HEK293 (cell line): Measurements from ENCODE around the gene RPP38.

ENCODE experiments used
- FEZF1 ChIP-seq: fragments of 450-650 bp; formaldehyde crosslinking; IDR thresholded peaks from 2 replicates; pipeline ENCODE4 v1.5.1; 2016; ENCODE audit warnings: missing biosample characterization, missing genetic modification characterization
- GFI1B ChIP-seq: fragments of 450-650 bp; formaldehyde crosslinking; IDR thresholded peaks from 2 replicates; pipeline ENCODE4 v1.5.1; 2016; ENCODE audit warnings: missing biosample characterization, missing genetic modification characterization
- KLF1 ChIP-seq: fragments of 450-650 bp; formaldehyde crosslinking; IDR thresholded peaks from 2 replicates; pipeline ENCODE4 v1.5.1; 2016; ENCODE audit warnings: missing biosample characterization, missing genetic modification characterization
- KLF7 ChIP-seq: fragments of 450-650 bp; formaldehyde crosslinking; IDR thresholded peaks from 2 replicates; pipeline ENCODE4 v1.5.1; 2016; ENCODE audit warnings: missing biosample characterization, missing genetic modification characterization, borderline replicate concordance
- MZF1 ChIP-seq: fragments of 450-650 bp; formaldehyde crosslinking; IDR thresholded peaks from 2 replicates; pipeline ENCODE4 v1.5.1; 2017; ENCODE audit warnings: missing biosample characterization, missing genetic modification characterization, borderline replicate concordance
- PRDM1 ChIP-seq: fragments of 450-650 bp; formaldehyde crosslinking; IDR thresholded peaks from 2 replicates; pipeline ENCODE4; 2016; ENCODE audit warnings: missing biosample characterization, missing genetic modification characterization
- TCF7L2 ChIP-seq: IDR thresholded peaks from 2 replicates; pipeline ENCODE4 v1.6.1; 2011; ENCODE audit warnings: low read depth, mild to moderate bottlenecking, inconsistent platforms, low read length, moderate library complexity, borderline replicate concordance
- YY2 ChIP-seq: fragments of 450-650 bp; formaldehyde crosslinking; IDR thresholded peaks from 2 replicates; pipeline ENCODE4 v1.5.1; 2016; ENCODE audit warnings: missing biosample characterization, missing genetic modification characterization
- ZBTB10 ChIP-seq: fragments of 450-650 bp; formaldehyde crosslinking; IDR thresholded peaks from 2 replicates; pipeline ENCODE4 v1.5.1; 2016; ENCODE audit warnings: missing biosample characterization, missing genetic modification characterization
- ZBTB26 ChIP-seq: fragments of 450-650 bp; formaldehyde crosslinking; optimal IDR thresholded peaks from 2 replicates; pipeline ENCODE3; 2016; ENCODE audit warnings: missing biosample characterization, mild to moderate bottlenecking, missing genetic modification characterization
- ZBTB48 ChIP-seq: fragments of 450-650 bp; formaldehyde crosslinking; IDR thresholded peaks from 2 replicates; pipeline ENCODE4 v1.5.1; 2016; ENCODE audit warnings: missing biosample characterization, missing genetic modification characterization
- ZNF112 ChIP-seq: fragments of 450-650 bp; formaldehyde crosslinking; IDR thresholded peaks from 2 replicates; pipeline ENCODE4 v1.5.0; 2017; ENCODE audit warnings: missing biosample characterization, missing genetic modification characterization
- ZNF121 ChIP-seq: fragments of 450-650 bp; formaldehyde crosslinking; IDR thresholded peaks from 2 replicates; pipeline ENCODE4 v1.5.1; 2016; ENCODE audit warnings: missing biosample characterization, missing genetic modification characterization
- ZNF16 ChIP-seq: fragments of 450-650 bp; formaldehyde crosslinking; IDR thresholded peaks from 2 replicates; pipeline ENCODE4 v1.5.1; 2016; ENCODE audit warnings: low read depth, missing biosample characterization, missing genetic modification characterization
- ZNF19 ChIP-seq: fragments of 450-650 bp; formaldehyde crosslinking; IDR thresholded peaks from 2 replicates; pipeline ENCODE4; 2016; ENCODE audit warnings: missing biosample characterization, missing genetic modification characterization, low read depth
- ZNF239 ChIP-seq: fragments of 450-650 bp; formaldehyde crosslinking; IDR thresholded peaks from 2 replicates; pipeline ENCODE4 v1.5.1; 2016; ENCODE audit warnings: missing biosample characterization, missing genetic modification characterization
- ZNF24 ChIP-seq: fragments of 450-650 bp; formaldehyde crosslinking; IDR thresholded peaks from 2 replicates; pipeline ENCODE4 v1.5.1; 2016; ENCODE audit warnings: missing biosample characterization, missing genetic modification characterization
- ZNF248 ChIP-seq: fragments of 450-650 bp; formaldehyde crosslinking; IDR thresholded peaks from 2 replicates; pipeline ENCODE4 v1.5.1; 2017; ENCODE audit warnings: missing biosample characterization, missing genetic modification characterization
- ZNF324 ChIP-seq: fragments of 450-650 bp; formaldehyde crosslinking; IDR thresholded peaks from 2 replicates; pipeline ENCODE4 v1.5.1; 2016; ENCODE audit warnings: missing biosample characterization, missing genetic modification characterization
- ZNF341 ChIP-seq: fragments of 450-650 bp; formaldehyde crosslinking; IDR thresholded peaks from 2 replicates; pipeline ENCODE4; 2016; ENCODE audit warnings: low read depth, missing biosample characterization, missing genetic modification characterization
- ZNF398 ChIP-seq: fragments of 450-650 bp; formaldehyde crosslinking; IDR thresholded peaks from 2 replicates; pipeline ENCODE4 v1.5.1; 2017; ENCODE audit warnings: missing biosample characterization, missing genetic modification characterization
- ZNF404 ChIP-seq: fragments of 450-650 bp; formaldehyde crosslinking; IDR thresholded peaks from 2 replicates; pipeline ENCODE4 v1.5.1; 2017; ENCODE audit warnings: missing biosample characterization, missing genetic modification characterization
- ZNF416 ChIP-seq: fragments of 450-650 bp; formaldehyde crosslinking; IDR thresholded peaks from 2 replicates; pipeline ENCODE4 v1.5.1; 2016; ENCODE audit warnings: missing biosample characterization, missing genetic modification characterization
- ZNF423 ChIP-seq: fragments of 450-650 bp; formaldehyde crosslinking; IDR thresholded peaks from 2 replicates; pipeline ENCODE4 v1.5.1; 2016; ENCODE audit warnings: missing biosample characterization, missing genetic modification characterization
- ZNF530 ChIP-seq: fragments of 450-650 bp; formaldehyde crosslinking; IDR thresholded peaks from 2 replicates; pipeline ENCODE4 v1.5.1; 2016; ENCODE audit warnings: low read depth, missing biosample characterization, missing genetic modification characterization
- ZNF544 ChIP-seq: fragments of 450-650 bp; formaldehyde crosslinking; IDR thresholded peaks from 2 replicates; pipeline ENCODE4 v1.5.0; 2017; ENCODE audit warnings: missing biosample characterization, missing genetic modification characterization
- ZNF571 ChIP-seq: fragments of 450-650 bp; formaldehyde crosslinking; IDR thresholded peaks from 2 replicates; pipeline ENCODE4 v1.5.0; 2017; ENCODE audit warnings: missing biosample characterization, missing genetic modification characterization
- ZNF610 ChIP-seq: fragments of 450-650 bp; formaldehyde crosslinking; IDR thresholded peaks from 2 replicates; pipeline ENCODE4 v1.5.1; 2016; ENCODE audit warnings: missing biosample characterization, missing genetic modification characterization, borderline replicate concordance
- ZNF664 ChIP-seq: fragments of 450-650 bp; formaldehyde crosslinking; IDR thresholded peaks from 2 replicates; pipeline ENCODE4 v1.5.1; 2016; ENCODE audit warnings: missing biosample characterization, missing genetic modification characterization
- ZNF677 ChIP-seq: fragments of 450-650 bp; IDR thresholded peaks from 2 replicates; pipeline ENCODE4 v1.5.0; 2018; ENCODE audit warnings: missing biosample characterization, mild to moderate bottlenecking, missing genetic modification characterization, moderate library complexity
- ZNF791 ChIP-seq: fragments of 450-650 bp; formaldehyde crosslinking; IDR thresholded peaks from 2 replicates; pipeline ENCODE4 v1.5.1; 2016; ENCODE audit warnings: missing biosample characterization, missing genetic modification characterization
- TF ChIP-seq, protein P1 (sequence below): fragments of 450-650 bp; formaldehyde crosslinking; IDR thresholded peaks from 2 replicates; pipeline ENCODE4 v1.5.1; 2017; ENCODE audit warnings: missing biosample characterization, missing genetic modification characterization
- TF ChIP-seq, protein P2 (sequence below): fragments of 450-650 bp; formaldehyde crosslinking; IDR thresholded peaks from 2 replicates; pipeline ENCODE4 v1.5.1; 2016; ENCODE audit warnings: missing biosample characterization, missing genetic modification characterization

RPP38 gene

DNA sequence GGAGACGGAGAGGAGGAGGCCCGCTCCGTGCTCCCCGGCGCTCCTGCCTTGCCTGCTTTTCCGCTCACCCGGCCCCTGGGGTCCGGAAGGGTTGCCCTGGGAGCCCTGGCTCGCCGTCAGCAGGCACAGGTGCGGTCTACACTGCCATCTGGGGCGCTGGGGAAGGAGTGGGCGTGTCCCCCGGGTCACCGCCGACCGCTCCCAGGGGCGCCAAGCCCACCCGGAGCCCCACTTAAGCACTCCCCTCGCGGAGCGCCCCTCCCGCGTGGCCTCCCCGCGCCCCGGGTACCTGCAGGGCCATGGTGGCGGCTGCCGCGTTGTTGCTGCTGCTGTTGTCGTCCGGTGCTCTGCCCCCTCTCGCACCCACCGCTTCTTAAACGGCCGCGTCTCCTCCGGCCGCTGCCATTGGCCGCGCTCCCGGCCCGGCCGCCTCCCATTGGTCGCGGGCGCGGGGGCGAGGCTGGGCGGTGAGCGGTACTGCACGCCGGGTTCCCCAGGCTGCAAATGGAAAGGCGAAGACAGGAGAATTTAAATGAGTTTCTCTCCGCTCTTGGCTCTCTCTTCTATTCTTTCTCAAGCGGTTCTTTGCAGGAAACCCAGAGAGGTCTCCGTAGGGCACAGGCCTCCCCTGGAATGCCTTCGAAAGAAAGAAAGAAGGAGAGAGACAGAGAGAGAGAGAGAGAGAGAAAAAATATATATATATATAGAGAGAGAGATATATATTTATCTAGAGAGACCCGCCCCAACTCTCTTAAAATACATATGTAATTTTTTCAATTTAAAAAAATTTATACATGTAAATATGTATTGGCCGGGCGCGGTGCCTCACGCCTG, 8.5 kb upstream of the RPP38 start, which contains the start of gene ACBD7 (continued):
- TF ChIP-seq ZNF610 (peak; percentile 73; the same call in 1 of the 2 replicates), ZBTB48 (tag by site-specific recombination) (peak; percentile 98), ZNF677 (no peak), ZBTB26 (peak; percentile 88), ZNF16 (tag by site-specific recombination) (no peak), ZNF324 (tag by site-specific recombination) (0 out of 2 replicates have a peak, but pooled peaks have one; percentile 56), ZNF664 (tag by site-specific recombination) (no peak), ZNF24 (peak; percentile 70; the same call in 1 of the 2 replicates), MZF1 (tag by site-specific recombination) (peak; percentile 62; the same call in 1 of the 2 replicates), TCF7L2 (no peak), ZNF423 (tag by site-specific recombination) (peak; percentile 85), FEZF1 (tag by site-specific recombination) (no peak), ZNF19 (no peak), ZNF341 (tag by site-specific recombination) (peak; percentile 97), ZNF121 (tag by site-specific recombination) (no peak), KLF7 (tag by site-specific recombination) (no peak), ZNF544 (tag by site-specific recombination) (no peak), ZNF571 (tag by site-specific recombination) (no peak), ZBTB10 (tag by site-specific recombination) (peak; percentile 77), ZNF416 (tag by site-specific recombination) (no peak), ZNF530 (tag by site-specific recombination) (no peak), ZNF398 (tag by site-specific recombination) (peak; percentile 85), KLF1 (tag by site-specific recombination) (peak; percentile 70), ZNF404 (tag by site-specific recombination) (no peak), GFI1B (tag by site-specific recombination) (no peak), ZNF248 (tag by site-specific recombination) (no peak), YY2 (tag by site-specific recombination) (no peak), PRDM1 (peak; percentile 91), ZNF239 (tag by site-specific recombination) (no peak), ZNF112 (tag by site-specific recombination) (no peak), ZNF791 (no peak)
- TF ChIP-seq, protein P1, sequence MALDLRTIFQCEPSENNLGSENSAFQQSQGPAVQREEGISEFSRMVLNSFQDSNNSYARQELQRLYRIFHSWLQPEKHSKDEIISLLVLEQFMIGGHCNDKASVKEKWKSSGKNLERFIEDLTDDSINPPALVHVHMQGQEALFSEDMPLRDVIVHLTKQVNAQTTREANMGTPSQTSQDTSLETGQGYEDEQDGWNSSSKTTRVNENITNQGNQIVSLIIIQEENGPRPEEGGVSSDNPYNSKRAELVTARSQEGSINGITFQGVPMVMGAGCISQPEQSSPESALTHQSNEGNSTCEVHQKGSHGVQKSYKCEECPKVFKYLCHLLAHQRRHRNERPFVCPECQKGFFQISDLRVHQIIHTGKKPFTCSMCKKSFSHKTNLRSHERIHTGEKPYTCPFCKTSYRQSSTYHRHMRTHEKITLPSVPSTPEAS, result no peak
- TF ChIP-seq, protein P2, sequence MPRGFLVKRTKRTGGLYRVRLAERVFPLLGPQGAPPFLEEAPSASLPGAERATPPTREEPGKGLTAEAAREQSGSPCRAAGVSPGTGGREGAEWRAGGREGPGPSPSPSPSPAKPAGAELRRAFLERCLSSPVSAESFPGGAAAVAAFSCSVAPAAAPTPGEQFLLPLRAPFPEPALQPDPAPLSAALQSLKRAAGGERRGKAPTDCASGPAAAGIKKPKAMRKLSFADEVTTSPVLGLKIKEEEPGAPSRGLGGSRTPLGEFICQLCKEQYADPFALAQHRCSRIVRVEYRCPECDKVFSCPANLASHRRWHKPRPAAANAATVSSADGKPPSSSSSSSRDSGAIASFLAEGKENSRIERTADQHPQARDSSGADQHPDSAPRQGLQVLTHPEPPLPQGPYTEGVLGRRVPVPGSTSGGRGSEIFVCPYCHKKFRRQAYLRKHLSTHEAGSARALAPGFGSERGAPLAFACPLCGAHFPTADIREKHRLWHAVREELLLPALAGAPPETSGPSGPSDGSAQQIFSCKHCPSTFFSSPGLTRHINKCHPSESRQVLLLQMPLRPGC, result no peak
